OCI-LY3 (cell line): Measurements from ENCODE around the gene TSPAN11.
"Not testable (repeated sequence)": the region's sequence is repeated elsewhere in the genome, so short reads cannot be mapped to it uniquely, and the experiment has no call there.

Experiments
- H2AFZ ChIP-seq: fragments of 200-600, 300-600 bp; shearing (Covaris generic); 2 replicates; pipeline ENCODE4 v1.6.0; 2014; ENCODE audit warnings: antibody characterized with exemption, low read depth, low read length
- H3K27ac ChIP-seq: fragments of 200-600, 300-600 bp; sonication (generic); 2 replicates; pipeline ENCODE4 v1.5.1; 2014; ENCODE audit warnings: mild to moderate bottlenecking, low read length, moderate library complexity, mixed read lengths
- H3K27me3 ChIP-seq: fragments of 200-600, 300-600 bp; sonication (generic); 2 replicates; pipeline ENCODE4 v1.6.1; 2014; ENCODE audit warnings: low read depth, low read length, mixed read lengths
- H3K36me3 ChIP-seq: fragments of 200-600, 300-600 bp; sonication (generic); replicated peaks from 2 replicates; pipeline ENCODE3; 2014; ENCODE audit warnings: low read depth, low read length, mixed read lengths
- H3K4me1 ChIP-seq: fragments of 300-600, 200-600 bp; sonication (generic); 2 replicates; pipeline ENCODE4 v1.6.1; 2014; ENCODE audit warnings: low read length, mixed read lengths
- H3K4me2 ChIP-seq: fragments of 200-600, 300-600 bp; sonication (generic); 2 replicates; pipeline ENCODE4 v1.6.1; 2014; ENCODE audit warnings: low read length, mixed read lengths
- H3K4me3 ChIP-seq: fragments of 300-600, 200-600 bp; sonication (generic); 2 replicates; pipeline ENCODE4 v1.5.1; 2014; ENCODE audit warnings: antibody characterized with exemption, mild to moderate bottlenecking, low read length, moderate library complexity
- H3K79me2 ChIP-seq: fragments of 300-600, 200-600 bp; shearing (Covaris generic); 2 replicates; pipeline ENCODE4 v1.6.1; 2014; ENCODE audit warnings: mild to moderate bottlenecking, low read length, mixed read lengths
- H3K9ac ChIP-seq: fragments of 300-600, 200-600 bp; shearing (Covaris generic); 2 replicates; pipeline ENCODE4 v1.6.0; 2014; ENCODE audit warnings: mild to moderate bottlenecking, low read length, moderate library complexity
- H3K9me3 ChIP-seq: fragments of 200-600, 300-600 bp; shearing (Covaris generic); 2 replicates; pipeline ENCODE4 v1.6.1; 2014; ENCODE audit warnings: low read length, mixed read lengths; ENCODE audit not compliant: insufficient read depth
- H4K20me1 ChIP-seq: fragments of 200-600, 300-600 bp; sonication (generic); 2 replicates; pipeline ENCODE4 v1.6.1; 2016; ENCODE audit warnings: low read length, mixed read lengths; ENCODE audit not compliant: insufficient read depth
- EZH2phosphoT487 ChIP-seq: fragments of 200-600 bp; shearing (Covaris generic); IDR thresholded peaks from 2 replicates; pipeline ENCODE4 v1.6.1; 2018; ENCODE audit warnings: antibody characterized with exemption, mixed run types, low read depth
- TF ChIP-seq, protein P1 (sequence below): fragments of 200-600, 300-600 bp; sonication (generic); IDR thresholded peaks from 2 replicates; pipeline ENCODE4 v1.5.1; 2014; ENCODE audit warnings: antibody characterized with exemption, low read length, low read depth

TSPAN11 gene

DNA sequence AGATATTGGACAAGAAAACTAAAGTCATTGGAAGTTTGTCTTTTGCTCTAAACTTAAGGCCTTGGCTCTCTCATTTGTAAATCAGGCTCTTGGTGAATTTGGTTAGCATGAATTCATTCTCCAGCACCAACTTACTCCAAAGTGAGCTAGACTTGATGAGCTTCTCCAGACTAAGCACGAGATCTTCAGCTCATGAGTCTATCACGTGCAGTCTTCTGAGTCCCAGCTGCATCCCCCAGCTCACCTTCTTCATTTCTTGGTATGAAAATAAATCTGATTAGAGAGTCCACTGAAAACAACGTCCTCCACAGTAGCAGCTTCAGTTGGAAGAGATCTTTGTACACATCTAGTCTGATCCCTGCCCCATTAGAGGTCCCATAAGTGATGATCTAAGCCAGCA is 94.6 kb downstream of the TSPAN11 start:
- Histone ChIP-seq H3K4me2 (no peak overlapping the region), H3K27me3 (peaks cover 19% of the 10 kb centered on the region; the same call in 1 of the 2 replicates), H3K27ac (no peak overlapping the region), H3K9me3 (no peaks in the 10 kb centered on the region), H3K36me3 (no peaks in the 10 kb centered on the region), H3K4me1 (no peaks in the 10 kb centered on the region), H3K79me2 (no peaks in the 10 kb centered on the region), H4K20me1 (no peaks in the 10 kb centered on the region), H3K4me3 (no peak overlapping the region), H3K9ac (no peak overlapping the region), H2AFZ (no peak overlapping the region)
- no peak for TF ChIP-seq EZH2phosphoT487
- TF ChIP-seq, protein P1, sequence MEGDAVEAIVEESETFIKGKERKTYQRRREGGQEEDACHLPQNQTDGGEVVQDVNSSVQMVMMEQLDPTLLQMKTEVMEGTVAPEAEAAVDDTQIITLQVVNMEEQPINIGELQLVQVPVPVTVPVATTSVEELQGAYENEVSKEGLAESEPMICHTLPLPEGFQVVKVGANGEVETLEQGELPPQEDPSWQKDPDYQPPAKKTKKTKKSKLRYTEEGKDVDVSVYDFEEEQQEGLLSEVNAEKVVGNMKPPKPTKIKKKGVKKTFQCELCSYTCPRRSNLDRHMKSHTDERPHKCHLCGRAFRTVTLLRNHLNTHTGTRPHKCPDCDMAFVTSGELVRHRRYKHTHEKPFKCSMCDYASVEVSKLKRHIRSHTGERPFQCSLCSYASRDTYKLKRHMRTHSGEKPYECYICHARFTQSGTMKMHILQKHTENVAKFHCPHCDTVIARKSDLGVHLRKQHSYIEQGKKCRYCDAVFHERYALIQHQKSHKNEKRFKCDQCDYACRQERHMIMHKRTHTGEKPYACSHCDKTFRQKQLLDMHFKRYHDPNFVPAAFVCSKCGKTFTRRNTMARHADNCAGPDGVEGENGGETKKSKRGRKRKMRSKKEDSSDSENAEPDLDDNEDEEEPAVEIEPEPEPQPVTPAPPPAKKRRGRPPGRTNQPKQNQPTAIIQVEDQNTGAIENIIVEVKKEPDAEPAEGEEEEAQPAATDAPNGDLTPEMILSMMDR = no peak

DNA sequence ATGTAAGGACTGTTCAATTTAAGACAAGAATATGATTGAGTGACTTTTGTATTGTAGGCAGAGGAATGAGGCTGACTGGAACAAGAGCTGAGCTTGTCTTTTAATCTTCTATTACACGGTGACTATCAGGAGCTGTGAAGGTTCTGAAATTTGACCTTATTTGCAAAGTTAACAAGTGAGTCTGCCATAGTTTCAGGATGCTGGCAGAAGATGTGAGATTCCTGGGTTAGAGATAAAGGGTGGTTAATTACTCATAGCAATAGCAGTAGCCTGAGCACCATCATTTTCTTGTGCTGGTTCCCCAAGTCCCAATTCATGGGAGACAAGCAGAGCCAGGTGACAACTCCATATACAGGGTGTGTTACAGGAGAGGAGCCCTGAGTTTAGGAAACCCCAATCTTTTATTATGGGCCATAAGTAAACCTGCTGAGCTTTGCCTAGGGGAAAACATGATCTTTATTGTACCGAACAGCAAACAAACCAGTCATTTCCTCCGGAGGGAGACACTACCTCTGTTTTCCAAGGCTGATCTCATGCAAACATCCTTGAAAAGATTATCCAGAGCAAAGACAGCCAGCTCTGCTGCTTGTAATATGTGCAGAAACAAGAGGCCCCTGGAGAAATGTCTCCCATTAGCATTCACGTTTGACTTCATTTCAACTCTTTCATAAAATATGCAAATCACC is 95.4 kb downstream of the TSPAN11 start:
- H3K27ac ChIP-seq = no peak overlapping the region
- no peak overlapping the region for H3K4me2 ChIP-seq
- peaks cover 19% of the 10 kb centered on the region; the same call in 1 of the 2 replicates for H3K27me3 ChIP-seq
- no peak overlapping the region for H3K9ac ChIP-seq
- H3K79me2 ChIP-seq = no peaks in the 10 kb centered on the region
- H3K4me3 ChIP-seq = no peak overlapping the region
- no peaks in the 10 kb centered on the region for H4K20me1 ChIP-seq
- H3K36me3 ChIP-seq = no peaks in the 10 kb centered on the region
- no peak overlapping the region for H2AFZ ChIP-seq
- TF ChIP-seq, protein P1 = no peak
- no peak for TF ChIP-seq EZH2phosphoT487
- no peaks in the 10 kb centered on the region for H3K9me3 ChIP-seq
- no peaks in the 10 kb centered on the region for H3K4me1 ChIP-seq

DNA sequence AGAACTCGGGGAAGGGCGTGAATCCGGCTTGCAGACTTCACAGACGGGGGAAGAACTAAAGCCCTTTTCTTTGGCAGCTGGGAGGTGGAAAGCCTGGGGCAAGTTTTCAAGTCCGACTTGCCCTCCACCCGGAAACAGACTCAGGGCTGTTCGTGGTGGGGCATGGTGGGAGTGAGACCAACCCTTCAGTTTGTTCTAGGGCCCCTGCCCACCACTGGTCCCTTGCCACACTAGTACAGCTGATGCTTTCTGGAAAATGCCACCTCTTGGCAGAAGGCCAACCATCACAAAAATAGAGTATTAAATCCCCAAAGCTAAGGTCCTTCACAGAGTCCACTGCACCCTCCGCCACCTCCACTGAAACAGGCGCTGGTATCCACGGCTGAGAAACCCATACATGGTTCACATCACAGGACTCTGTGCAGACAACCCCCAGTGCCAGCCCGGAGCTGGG is 96.8 kb downstream of the TSPAN11 start:
- Histone ChIP-seq H3K36me3 (no peaks in the 10 kb centered on the region), H3K4me3 (no peak overlapping the region), H3K9me3 (no peaks in the 10 kb centered on the region), H2AFZ (no peak overlapping the region), H3K4me1 (no peaks in the 10 kb centered on the region), H3K27ac (no peak overlapping the region), H3K4me2 (no peak overlapping the region), H3K79me2 (no peaks in the 10 kb centered on the region), H3K27me3 (peaks cover 19% of the 10 kb centered on the region; the same call in 1 of the 2 replicates), H4K20me1 (no peaks in the 10 kb centered on the region), H3K9ac (no peak overlapping the region)
- no peak for TF ChIP-seq EZH2phosphoT487
- TF ChIP-seq, protein P1 = no peak

DNA sequence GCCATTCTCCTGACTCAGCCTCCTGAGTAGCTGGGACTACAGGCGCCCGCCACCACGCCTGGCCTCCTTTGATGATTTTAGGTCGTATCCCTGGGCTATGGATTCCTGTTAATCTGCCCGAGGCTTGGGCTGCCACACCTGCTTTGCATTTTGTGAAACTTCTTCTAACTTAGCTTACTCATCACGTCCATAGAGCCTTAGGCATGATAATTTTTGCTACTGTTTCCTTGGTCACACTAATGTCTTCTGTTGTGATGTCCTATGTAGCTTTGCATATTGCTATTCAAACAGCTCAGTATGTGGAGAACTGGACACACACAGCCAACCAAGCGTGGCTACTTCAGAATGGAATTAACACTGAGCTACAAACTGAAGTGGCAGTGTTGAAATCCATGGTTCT is 99.7 kb downstream of the TSPAN11 start:
- H3K36me3 ChIP-seq = no peaks in the 10 kb centered on the region
- H3K27ac ChIP-seq = no peak overlapping the region
- H3K27me3 ChIP-seq = peaks cover 18% of the 10 kb centered on the region; the same call in 1 of the 2 replicates
- no peaks in the 10 kb centered on the region for H4K20me1 ChIP-seq
- H3K4me3 ChIP-seq = no peak overlapping the region
- no peak for TF ChIP-seq EZH2phosphoT487
- TF ChIP-seq, protein P1 = no peak
- no peak overlapping the region for H3K9ac ChIP-seq
- H3K4me1 ChIP-seq = no peaks in the 10 kb centered on the region
- no peak overlapping the region for H2AFZ ChIP-seq
- H3K9me3 ChIP-seq = no peaks in the 10 kb centered on the region; the same call in 1 of the 2 replicates
- no peaks in the 10 kb centered on the region for H3K79me2 ChIP-seq
- no peak overlapping the region for H3K4me2 ChIP-seq

DNA sequence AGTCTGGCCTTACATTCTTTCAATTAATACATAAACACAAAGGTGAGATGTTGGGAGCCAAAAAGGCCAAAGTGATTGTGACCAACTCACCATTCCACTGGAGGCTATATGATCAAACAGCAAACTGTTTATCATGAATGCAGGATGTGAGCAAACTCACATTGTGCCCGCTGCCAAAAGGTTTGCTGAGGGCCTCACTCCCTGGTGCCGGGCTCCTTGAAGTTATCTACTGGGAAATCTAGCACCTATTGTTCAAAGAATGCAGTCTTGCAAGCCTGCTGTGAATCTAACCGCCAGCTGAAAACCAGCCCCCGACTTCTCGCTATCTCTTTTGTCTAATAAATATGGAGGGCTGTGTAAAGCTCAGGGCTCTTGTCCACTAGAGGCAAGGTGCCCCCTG is 100.5 kb downstream of the TSPAN11 start:
- not testable (repeated sequence) for H3K9me3 ChIP-seq, H3K79me2 ChIP-seq, H3K9ac ChIP-seq, H4K20me1 ChIP-seq, H3K4me2 ChIP-seq, H3K27ac ChIP-seq, H2AFZ ChIP-seq, H3K4me1 ChIP-seq, H3K36me3 ChIP-seq, H3K4me3 ChIP-seq
- H3K27me3 ChIP-seq = peaks cover 10% of the 10 kb centered on the region; the same call in 1 of the 2 replicates
